ENCODE results near the gene ZNF154. TPM values are rescaled to one million over a fixed set of nuclear protein-coding genes. Genes with fewer than 3 reads are reported as not detected.
"Not testable (repeated sequence)": the region's sequence is repeated elsewhere in the genome, so short reads cannot be mapped to it uniquely, and the experiment has no call there.

The ZNF154 gene
- 0.03 TPM in 1 of 2 replicates, not detected in the other for total RNA-seq (2014; rRNA removed; shearing (Covaris generic))
- polyA plus RNA-seq (2015; cell fraction: cytosol; rRNA removed), result not detected in 2 replicates
- not detected in 2 replicates for polyA plus RNA-seq (2015; cell fraction: nucleus; rRNA removed)

- no peak for DNase-seq (ENCODE audit: low read depth, low spot score)
- in situ Hi-C loops (cut with HindIII; ENCODE audit: low pct_unique_long_range_greater_than_20kb, low sequenced_read_pairs), result no loop called here
Observed at GRCh38 chr19:57708641-57709361, at the start of gene ZNF154. TSS of gene ZNF154 (minus strand) at chr19:57709204. CDS start at chr19:57708971, 233 bp downstream.

GRCh38 chr19:57757941-57758340, 48.9 kb upstream of the ZNF154 start:
- in situ Hi-C loops (cut with HindIII; ENCODE audit: low pct_unique_long_range_greater_than_20kb, low sequenced_read_pairs), result no loop called here
- no peak for DNase-seq (ENCODE audit: low read depth, low spot score)

GRCh38 chr19:57755031-57755430, 46.0 kb upstream of the ZNF154 start:
- in situ Hi-C loops (cut with HindIII; ENCODE audit: low pct_unique_long_range_greater_than_20kb, low sequenced_read_pairs), result no loop called here
- DNase-seq (ENCODE audit: low read depth, low spot score), result no peak

GRCh38 chr19:57754091-57754673, 45.2 kb upstream of the ZNF154 start:
- no peak for DNase-seq (ENCODE audit: low read depth, low spot score)
- in situ Hi-C loops (cut with HindIII; ENCODE audit: low pct_unique_long_range_greater_than_20kb, low sequenced_read_pairs), result no loop called here

GRCh38 chr19:57748029-57748428, 39.0 kb upstream of the ZNF154 start:
- in situ Hi-C loops (cut with HindIII; ENCODE audit: low pct_unique_long_range_greater_than_20kb, low sequenced_read_pairs), result no loop called here
- DNase-seq (ENCODE audit: low read depth, low spot score), result no peak

GRCh38 chr19:57747472-57747807, 38.4 kb upstream of the ZNF154 start:
- no peak for DNase-seq (ENCODE audit: low read depth, low spot score)
- in situ Hi-C loops (cut with HindIII; ENCODE audit: low pct_unique_long_range_greater_than_20kb, low sequenced_read_pairs), result no loop called here

GRCh38 chr19:57746580-57747471, 37.8 kb upstream of the ZNF154 start, which contains the start of gene ZNF776:
TSS of gene ZNF776 (plus strand) at chr19:57746815. CDS start at chr19:57747059, 244 bp downstream.
- in situ Hi-C loops (cut with HindIII; ENCODE audit: low pct_unique_long_range_greater_than_20kb, low sequenced_read_pairs), result no loop called here
- DNase-seq (ENCODE audit: low read depth, low spot score), result peak; percentile 93

GRCh38 chr19:57738770-57739169, 29.8 kb upstream of the ZNF154 start:
- in situ Hi-C loops (cut with HindIII; ENCODE audit: low pct_unique_long_range_greater_than_20kb, low sequenced_read_pairs); DNase-seq (ENCODE audit: low read depth, low spot score): not testable (repeated sequence)

- DNase-seq (ENCODE audit: low read depth, low spot score), result peak; percentile 42
- in situ Hi-C loops (cut with HindIII; ENCODE audit: low pct_unique_long_range_greater_than_20kb, low sequenced_read_pairs), result not testable (repeated sequence)
Observed at GRCh38 chr19:57738320-57738719, 29.3 kb upstream of the ZNF154 start.

GRCh38 chr19:57720878-57721277, 11.9 kb upstream of the ZNF154 start:
- DNase-seq (ENCODE audit: low read depth, low spot score), result no peak
- in situ Hi-C loops (cut with HindIII; ENCODE audit: low pct_unique_long_range_greater_than_20kb, low sequenced_read_pairs), result no loop called here

- no peak for DNase-seq (ENCODE audit: low read depth, low spot score)
- in situ Hi-C loops (cut with HindIII; ENCODE audit: low pct_unique_long_range_greater_than_20kb, low sequenced_read_pairs), result no loop called here
Observed at GRCh38 chr19:57719901-57720519, 11.0 kb upstream of the ZNF154 start.

- DNase-seq (ENCODE audit: low read depth, low spot score), result no peak
- in situ Hi-C loops (cut with HindIII; ENCODE audit: low pct_unique_long_range_greater_than_20kb, low sequenced_read_pairs), result no loop called here
Observed at GRCh38 chr19:57719424-57719823, 10.4 kb upstream of the ZNF154 start.

GRCh38 chr19:57712222-57712621, 3.2 kb upstream of the ZNF154 start:
- in situ Hi-C loops (cut with HindIII; ENCODE audit: low pct_unique_long_range_greater_than_20kb, low sequenced_read_pairs), result no loop called here

GRCh38 chr19:57709616-57710015, 612 bp upstream of the ZNF154 start:
- in situ Hi-C loops (cut with HindIII; ENCODE audit: low pct_unique_long_range_greater_than_20kb, low sequenced_read_pairs), result no loop called here

More at GRCh38 chr19:57712222-57712621, 3.2 kb upstream of the ZNF154 start:
- no peak for DNase-seq (ENCODE audit: low read depth, low spot score)

GRCh38 chr19:57706346-57706745, 2.7 kb downstream of the ZNF154 start:
- in situ Hi-C loops (cut with HindIII; ENCODE audit: low pct_unique_long_range_greater_than_20kb, low sequenced_read_pairs), result no loop called here

More at GRCh38 chr19:57709616-57710015, 612 bp upstream of the ZNF154 start:
- DNase-seq (ENCODE audit: low read depth, low spot score), result no peak

GRCh38 chr19:57701625-57702024, 7.4 kb downstream of the ZNF154 start:
- in situ Hi-C loops (cut with HindIII; ENCODE audit: low pct_unique_long_range_greater_than_20kb, low sequenced_read_pairs), result no loop called here
- DNase-seq (ENCODE audit: low read depth, low spot score), result no peak

More at GRCh38 chr19:57706346-57706745, 2.7 kb downstream of the ZNF154 start:
- DNase-seq (ENCODE audit: low read depth, low spot score), result no peak

- DNase-seq (ENCODE audit: low read depth, low spot score), result no peak
- in situ Hi-C loops (cut with HindIII; ENCODE audit: low pct_unique_long_range_greater_than_20kb, low sequenced_read_pairs), result no loop called here
Observed at GRCh38 chr19:57689750-57690149, 19.3 kb downstream of the ZNF154 start.
